Measurements from ENCODE around the gene KCNG3. TPM values are rescaled to one million over a fixed set of nuclear protein-coding genes. Genes with fewer than 3 reads are reported as not detected.

The KCNG3 gene
- total and polyA plus RNA-seq, 7 donors: 0.23 to 1.8 (median 0.72) TPM; not detected in 1

DNA sequence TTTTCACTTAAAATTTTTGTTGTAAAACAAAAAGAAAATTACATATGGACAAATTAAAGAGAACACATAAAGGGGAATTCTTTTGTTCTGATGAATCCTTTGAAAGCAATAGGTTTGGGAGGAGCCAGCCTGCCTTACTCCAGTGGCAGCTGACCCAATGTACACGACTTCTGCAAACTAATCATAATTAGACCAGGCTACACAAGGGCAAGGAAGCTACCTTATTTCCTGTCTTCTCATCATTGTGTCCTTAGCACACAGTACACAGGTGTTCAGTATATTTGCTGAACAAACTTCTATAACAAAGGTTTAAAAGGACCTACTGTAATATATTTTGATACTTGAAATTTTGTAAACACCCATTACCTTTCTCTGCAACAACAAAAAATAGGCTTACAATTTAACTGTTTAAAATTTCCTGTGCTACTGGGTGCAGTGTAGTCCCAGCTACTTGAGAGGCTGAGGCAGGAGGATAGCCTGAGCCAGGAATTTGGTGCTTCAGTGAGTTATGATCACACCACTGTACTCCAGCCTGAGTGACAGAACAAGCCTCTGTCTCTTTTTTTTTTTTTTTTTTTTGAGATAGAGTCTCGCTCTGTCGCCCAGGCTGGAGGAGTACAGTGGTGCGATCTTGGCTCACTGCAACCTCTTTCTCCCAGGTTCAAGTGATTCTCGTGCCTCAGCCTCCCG, 18.9 kb downstream of the KCNG3 start:
- no peaks in the 10 kb centered on the region for H3K36me3 ChIP-seq
- H3K4me3 ChIP-seq: no peak overlapping the region
- H3K27me3 ChIP-seq: no peaks in the 10 kb centered on the region
- intact Hi-C loops (cut with DNase I): no loop called here
- WGBS, 2 donors: 61 to 84% methylated on average over 6 of the region's 6 CpGs
- no peak for DNase-seq
- TF ChIP-seq, protein P1, sequence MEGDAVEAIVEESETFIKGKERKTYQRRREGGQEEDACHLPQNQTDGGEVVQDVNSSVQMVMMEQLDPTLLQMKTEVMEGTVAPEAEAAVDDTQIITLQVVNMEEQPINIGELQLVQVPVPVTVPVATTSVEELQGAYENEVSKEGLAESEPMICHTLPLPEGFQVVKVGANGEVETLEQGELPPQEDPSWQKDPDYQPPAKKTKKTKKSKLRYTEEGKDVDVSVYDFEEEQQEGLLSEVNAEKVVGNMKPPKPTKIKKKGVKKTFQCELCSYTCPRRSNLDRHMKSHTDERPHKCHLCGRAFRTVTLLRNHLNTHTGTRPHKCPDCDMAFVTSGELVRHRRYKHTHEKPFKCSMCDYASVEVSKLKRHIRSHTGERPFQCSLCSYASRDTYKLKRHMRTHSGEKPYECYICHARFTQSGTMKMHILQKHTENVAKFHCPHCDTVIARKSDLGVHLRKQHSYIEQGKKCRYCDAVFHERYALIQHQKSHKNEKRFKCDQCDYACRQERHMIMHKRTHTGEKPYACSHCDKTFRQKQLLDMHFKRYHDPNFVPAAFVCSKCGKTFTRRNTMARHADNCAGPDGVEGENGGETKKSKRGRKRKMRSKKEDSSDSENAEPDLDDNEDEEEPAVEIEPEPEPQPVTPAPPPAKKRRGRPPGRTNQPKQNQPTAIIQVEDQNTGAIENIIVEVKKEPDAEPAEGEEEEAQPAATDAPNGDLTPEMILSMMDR (IDR thresholded peaks at IDR 0.05): no peak
- TF ChIP-seq EP300 (IDR thresholded peaks at IDR 0.05) (no peak), POLR2A (IDR thresholded peaks at IDR 0.05) (no peak), POLR2AphosphoS5 (IDR thresholded peaks at IDR 0.05) (no peak)
- no peaks in the 10 kb centered on the region for H3K4me1 ChIP-seq
- no peak overlapping the region for H3K27ac ChIP-seq
- H3K9me3 ChIP-seq: no peaks in the 10 kb centered on the region

- intact Hi-C loops (cut with DNase I): no loop called here
- H3K27me3 ChIP-seq: no peaks in the 10 kb centered on the region
- no peaks in the 10 kb centered on the region for H3K36me3 ChIP-seq
- WGBS, 2 donors: 91 to 93% methylated on average over 4 of the region's 4 CpGs
- no peaks in the 10 kb centered on the region for H3K4me1 ChIP-seq
- no peak for TF ChIP-seq POLR2A (IDR thresholded peaks at IDR 0.05)
- H3K4me3 ChIP-seq: no peak overlapping the region
- no peak for DNase-seq
- no peak overlapping the region for H3K27ac ChIP-seq
- H3K9me3 ChIP-seq: peaks cover 0 to 12% (median 1%) of the 10 kb centered on the region in 4 donors
Measured at GRCh38 chr2:42470706-42471105, 23.1 kb downstream of the KCNG3 start.

DNA sequence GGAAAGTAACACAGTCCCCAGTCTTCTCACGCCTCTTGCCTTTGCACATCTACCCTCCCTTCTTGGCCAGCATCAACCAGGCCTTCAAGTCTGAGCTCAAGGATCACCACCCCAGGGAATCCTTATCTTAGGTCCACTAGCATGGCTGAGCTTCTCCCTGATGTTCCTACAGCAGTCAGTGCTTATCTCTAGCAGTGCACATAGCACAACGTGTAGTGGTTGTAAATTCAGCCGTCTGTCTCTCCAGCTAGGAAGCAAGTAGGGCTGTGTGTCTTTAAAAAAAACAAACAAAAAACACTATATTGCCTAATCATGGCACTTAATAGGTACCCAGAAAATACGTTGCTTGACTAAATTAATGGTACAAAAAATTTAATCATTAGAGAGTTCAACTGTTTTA, 29.2 kb downstream of the KCNG3 start:
- Histone ChIP-seq H3K27ac (no peak overlapping the region), H3K36me3 (no peaks in the 10 kb centered on the region), H3K4me3 (no peak overlapping the region), H3K9me3 (peaks cover 0 to 12% (median 1%) of the 10 kb centered on the region in 4 donors), H3K4me1 (no peaks in the 10 kb centered on the region), H3K27me3 (no peaks in the 10 kb centered on the region)
- 59 to 75% methylated on average over 4 of the region's 4 CpGs for WGBS, 2 donors
- no peak for DNase-seq
- intact Hi-C loops (cut with DNase I): no loop called here
- TF ChIP-seq, protein P1 (IDR thresholded peaks at IDR 0.05): no peak

DNA sequence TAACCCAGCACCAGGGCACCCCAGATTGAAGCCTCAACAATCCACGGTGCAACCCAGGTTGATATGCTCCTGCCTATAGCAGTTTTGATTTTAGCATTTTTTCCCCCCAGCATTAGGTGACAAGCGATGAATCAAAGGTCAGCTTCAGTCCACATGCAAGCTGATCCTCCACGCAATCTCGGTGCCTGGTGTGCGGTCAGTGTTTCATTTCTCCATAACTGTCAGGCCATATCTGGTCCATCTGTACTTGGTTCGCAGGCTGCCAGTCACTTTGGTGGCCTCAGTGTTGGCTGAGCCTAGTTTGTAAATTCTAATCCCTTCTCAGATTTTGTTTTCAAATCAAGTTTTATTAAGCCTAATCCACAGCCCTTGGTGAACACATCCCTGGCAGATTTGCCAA, 30.2 kb downstream of the KCNG3 start:
- H3K4me1 ChIP-seq: no peaks in the 10 kb centered on the region
- intact Hi-C loops (cut with DNase I): no loop called here
- no peak overlapping the region for H3K4me3 ChIP-seq
- H3K27ac ChIP-seq: no peak overlapping the region
- no peaks in the 10 kb centered on the region for H3K36me3 ChIP-seq
- DNase-seq: no peak
- H3K9me3 ChIP-seq: peaks cover 0 to 11% (median 1%) of the 10 kb centered on the region in 4 donors
- 92 to 95% methylated on average over 6 of the region's 6 CpGs for WGBS, 2 donors
- H3K27me3 ChIP-seq: no peaks in the 10 kb centered on the region
- TF ChIP-seq, protein P1 (IDR thresholded peaks at IDR 0.05): no peak
- TF ChIP-seq POLR2A (IDR thresholded peaks at IDR 0.05) (no peak), POLR2AphosphoS5 (IDR thresholded peaks at IDR 0.05) (no peak), EP300 (IDR thresholded peaks at IDR 0.05) (no peak)

DNA sequence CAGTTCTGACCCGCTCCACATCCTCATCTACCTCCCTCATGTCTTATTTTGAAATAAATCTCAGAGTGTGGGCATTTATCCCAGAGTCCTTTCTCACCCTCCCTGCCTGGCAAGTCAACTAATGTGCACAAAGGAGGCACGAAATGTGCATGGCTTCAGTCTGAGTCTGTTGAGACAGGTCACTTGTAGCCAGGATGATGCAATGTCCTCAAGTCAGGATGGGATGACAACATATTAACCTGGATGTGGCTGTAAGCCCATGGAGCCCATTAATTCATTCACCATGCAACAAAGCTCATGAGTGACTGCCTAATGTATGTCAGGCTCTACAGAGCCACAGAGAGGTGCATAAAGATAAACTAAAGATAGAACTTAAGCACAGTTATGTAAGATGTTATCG, 34.5 kb downstream of the KCNG3 start:
- no peaks in the 10 kb centered on the region for H3K4me1 ChIP-seq

More for the DNA sequence above, 34.5 kb downstream of the KCNG3 start:
- Histone ChIP-seq H3K36me3 (no peaks in the 10 kb centered on the region), H3K27me3 (no peaks in the 10 kb centered on the region), H3K4me3 (no peak overlapping the region), H3K27ac (no peak overlapping the region), H3K9me3 (no peaks in the 10 kb centered on the region)
- intact Hi-C loops (cut with DNase I): no loop called here
- no peak for DNase-seq
- 93 to 95% methylated on average over 3 of the region's 3 CpGs for WGBS, 2 donors
- TF ChIP-seq POLR2A (IDR thresholded peaks at IDR 0.05): no peak
- no peak for TF ChIP-seq POLR2AphosphoS5 (IDR thresholded peaks at IDR 0.05)
- TF ChIP-seq, protein P1 (IDR thresholded peaks at IDR 0.05): no peak
- no peak for TF ChIP-seq EP300 (IDR thresholded peaks at IDR 0.05)
